Hepatocyte (in vitro differentiated cells): ENCODE results near the gene OR6N1. TPM values are rescaled to one million over a fixed set of nuclear protein-coding genes. Genes with fewer than 3 reads are reported as not detected.

Experiments
- DNase-seq: peaks from one replicate; pipeline ENCODE4 v3.0.0-alpha.2; 2016; ENCODE audit warnings: low spot score
- H2AFZ ChIP-seq: fragments of 200-600 bp; sonication (generic); 2 replicates; pipeline ENCODE4 v1.6.0; 2016; ENCODE audit warnings: antibody characterized with exemption, mild to moderate bottlenecking
- H3K27ac ChIP-seq: fragments of 200-600 bp; sonication (generic); 2 replicates; pipeline ENCODE4 v1.5.1; 2016; ENCODE audit warnings: mild to moderate bottlenecking
- H3K27me3 ChIP-seq: fragments of 200-600 bp; sonication (generic); 2 replicates; pipeline ENCODE4 v1.6.1; 2016
- H3K36me3 ChIP-seq: fragments of 200-600 bp; sonication (generic); replicated peaks from 2 replicates; pipeline ENCODE4 v1.5.1; 2016; ENCODE audit warnings: low read depth; ENCODE audit not compliant: insufficient read depth
- H3K4me1 ChIP-seq: fragments of 200-600 bp; sonication (generic); 2 replicates; pipeline ENCODE4 v1.5.1; 2016; ENCODE audit warnings: mild to moderate bottlenecking, moderate library complexity; ENCODE audit not compliant: insufficient read depth
- H3K4me2 ChIP-seq: fragments of 200-600 bp; sonication (generic); 2 replicates; pipeline ENCODE4 v1.6.0; 2016
- H3K4me3 ChIP-seq: fragments of 200-600 bp; sonication (generic); 2 replicates; pipeline ENCODE4 v1.5.1; 2016; ENCODE audit warnings: mild to moderate bottlenecking
- H3K79me2 ChIP-seq: fragments of 200-600 bp; sonication (generic); 2 replicates; pipeline ENCODE4 v1.6.0; 2017; ENCODE audit warnings: mild to moderate bottlenecking
- H3K9me2 ChIP-seq: fragments of 200-600 bp; sonication (generic); replicated peaks from 2 replicates; pipeline ENCODE4 v1.6.0; 2017; ENCODE audit warnings: mild to moderate bottlenecking; ENCODE audit not compliant: insufficient read depth
- H3K9me3 ChIP-seq: fragments of 200-600 bp; sonication (generic); 2 replicates; pipeline ENCODE4 v1.5.1; 2016; ENCODE audit warnings: low read depth, mild to moderate bottlenecking
- H4K20me1 ChIP-seq: fragments of 200-600 bp; sonication (generic); 2 replicates; pipeline ENCODE4 v1.6.0; 2016; ENCODE audit warnings: mild to moderate bottlenecking; ENCODE audit not compliant: insufficient read depth, poor library complexity, severe bottlenecking
- EZH2 ChIP-seq: fragments of 200-600 bp; sonication (generic); IDR thresholded peaks from 2 replicates; pipeline ENCODE4 v1.6.1; 2016; ENCODE audit warnings: antibody characterized with exemption, mild to moderate bottlenecking, borderline replicate concordance
- EZH2phosphoT487 ChIP-seq: fragments of 200-600 bp; sonication (generic); IDR thresholded peaks from one replicate; pipeline ENCODE4 v1.6.1; 2018; ENCODE audit warnings: antibody characterized with exemption, mild to moderate bottlenecking, low read depth, moderate library complexity; ENCODE audit not compliant: unreplicated experiment, severe bottlenecking
- WGBS: methylation state at CpG from one replicate; pipeline ENCODE4 v1.1.6; 2016; ENCODE audit warnings: low lambda C conversion rate; ENCODE audit errors: missing lambda C conversion rate; 5-methylcytosine and 5-hydroxymethylcytosine counted together
- polyA plus RNA-seq: library from polyadenylated mRNA; unstranded; fragments of >200 nt; fragmentation: Nextera tagmentation; extraction: Ambion mirVana; gene quantifications from 2 replicates; pipeline ENCODE4 v1.2.1, GENCODE V29; 2016
- total RNA-seq: library from RNA; depleted of rRNA; stranded (reverse); fragments of >200 nt; gene quantifications from 2 replicates; pipeline ENCODE4 v1.2.3, GENCODE V29; 2014
- TF ChIP-seq, protein P1 (sequence below): fragments of 200-600 bp; sonication (generic); IDR thresholded peaks from 2 replicates; pipeline ENCODE4 v1.5.1; 2016; ENCODE audit warnings: antibody characterized with exemption, mild to moderate bottlenecking; ENCODE audit not compliant: poor library complexity

OR6N1 gene
- total and polyA plus RNA-seq, 2 experiments from 2014 or later = not detected

DNA sequence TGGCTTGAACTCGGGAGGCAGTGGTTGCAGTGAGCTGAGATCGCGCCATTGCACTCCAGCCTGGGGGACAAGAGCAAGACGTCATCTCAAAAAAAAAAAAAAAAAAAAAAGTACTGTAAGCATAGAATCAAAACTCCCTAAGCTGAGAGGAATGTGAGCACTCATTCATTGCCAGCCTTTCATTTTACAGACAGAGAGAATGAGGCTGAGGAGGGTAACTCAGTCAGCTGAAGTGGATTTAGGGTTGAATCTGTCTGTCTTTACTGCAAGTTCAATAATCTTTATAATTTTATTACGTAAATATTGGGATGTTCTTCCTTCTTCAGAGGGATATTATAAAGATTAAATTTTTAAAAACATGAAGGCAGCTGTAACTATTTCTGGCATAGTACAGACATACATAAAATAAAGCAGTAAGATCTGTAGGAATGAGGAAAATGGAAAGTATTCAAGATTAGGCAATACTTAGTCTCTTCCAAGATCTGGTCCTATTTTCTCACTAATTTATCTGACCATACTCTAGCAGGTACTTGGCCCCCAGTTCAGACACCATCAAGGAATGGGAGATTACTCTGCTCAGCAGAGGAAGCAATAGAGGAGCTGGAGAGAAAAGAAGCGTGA is 35.0 kb upstream of the OR6N1 start:
- H4K20me1 ChIP-seq = no peaks in the 10 kb centered on the region
- no peaks in the 10 kb centered on the region for H3K27me3 ChIP-seq
- H3K9me2 ChIP-seq = no peaks in the 10 kb centered on the region
- DNase-seq = no peak
- no peak overlapping the region for H2AFZ ChIP-seq
- H3K36me3 ChIP-seq = no peaks in the 10 kb centered on the region
- no peaks in the 10 kb centered on the region for H3K9me3 ChIP-seq
- no peak overlapping the region for H3K27ac ChIP-seq
- no peak overlapping the region for H3K4me3 ChIP-seq
- 67% methylated on average over 6 of the region's 6 CpGs for WGBS
- TF ChIP-seq, protein P1, sequence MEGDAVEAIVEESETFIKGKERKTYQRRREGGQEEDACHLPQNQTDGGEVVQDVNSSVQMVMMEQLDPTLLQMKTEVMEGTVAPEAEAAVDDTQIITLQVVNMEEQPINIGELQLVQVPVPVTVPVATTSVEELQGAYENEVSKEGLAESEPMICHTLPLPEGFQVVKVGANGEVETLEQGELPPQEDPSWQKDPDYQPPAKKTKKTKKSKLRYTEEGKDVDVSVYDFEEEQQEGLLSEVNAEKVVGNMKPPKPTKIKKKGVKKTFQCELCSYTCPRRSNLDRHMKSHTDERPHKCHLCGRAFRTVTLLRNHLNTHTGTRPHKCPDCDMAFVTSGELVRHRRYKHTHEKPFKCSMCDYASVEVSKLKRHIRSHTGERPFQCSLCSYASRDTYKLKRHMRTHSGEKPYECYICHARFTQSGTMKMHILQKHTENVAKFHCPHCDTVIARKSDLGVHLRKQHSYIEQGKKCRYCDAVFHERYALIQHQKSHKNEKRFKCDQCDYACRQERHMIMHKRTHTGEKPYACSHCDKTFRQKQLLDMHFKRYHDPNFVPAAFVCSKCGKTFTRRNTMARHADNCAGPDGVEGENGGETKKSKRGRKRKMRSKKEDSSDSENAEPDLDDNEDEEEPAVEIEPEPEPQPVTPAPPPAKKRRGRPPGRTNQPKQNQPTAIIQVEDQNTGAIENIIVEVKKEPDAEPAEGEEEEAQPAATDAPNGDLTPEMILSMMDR = no peak
- TF ChIP-seq EZH2phosphoT487 = no peak
- no peak for TF ChIP-seq EZH2
- H3K4me2 ChIP-seq = no peak overlapping the region
- peaks cover 4% of the 10 kb centered on the region for H3K4me1 ChIP-seq
- H3K79me2 ChIP-seq = no peaks in the 10 kb centered on the region

DNA sequence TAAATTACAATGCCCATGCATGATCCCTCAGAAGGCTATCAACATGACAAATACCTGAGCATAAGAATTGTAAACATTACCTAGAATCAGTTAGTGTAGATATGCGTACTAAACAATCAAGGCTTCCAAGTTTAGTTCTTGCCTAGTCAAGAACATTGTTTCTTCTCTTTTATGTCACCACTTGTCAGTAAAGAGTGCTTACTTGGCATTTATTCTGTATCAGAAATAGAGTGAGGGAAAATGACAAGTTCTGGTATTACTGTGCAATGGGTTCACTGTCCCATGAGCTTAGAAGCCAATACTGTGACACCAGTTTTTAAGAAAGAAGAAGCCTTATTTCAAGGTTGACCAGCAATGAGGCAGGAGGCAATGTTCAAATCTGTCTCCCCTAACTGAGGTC is 31.7 kb upstream of the OR6N1 start:
- H2AFZ ChIP-seq = no peak overlapping the region
- 92% methylated on average over 1 of the region's 1 CpG for WGBS
- no peak for DNase-seq

DNA sequence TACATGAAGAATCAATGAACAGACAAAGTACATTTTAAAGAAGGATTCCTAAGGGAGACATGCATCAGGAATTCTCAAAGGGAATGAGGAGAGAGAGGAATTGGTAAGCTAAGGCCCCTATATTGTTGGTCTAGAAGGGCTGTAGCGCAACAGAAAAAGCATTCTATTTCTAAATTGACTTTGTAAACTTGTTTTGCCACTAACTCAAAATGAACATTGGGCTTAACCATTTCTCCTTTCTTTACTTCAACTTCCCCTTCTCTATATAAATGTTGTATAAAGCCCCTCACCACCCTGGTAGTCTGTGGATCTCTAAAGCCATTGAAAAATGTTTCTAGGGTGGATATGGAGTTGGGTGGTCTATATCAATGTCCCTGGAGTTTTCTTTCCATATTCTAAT is 29.4 kb upstream of the OR6N1 start:
- Histone ChIP-seq H3K36me3 (no peaks in the 10 kb centered on the region), H4K20me1 (no peaks in the 10 kb centered on the region), H2AFZ (no peak overlapping the region), H3K79me2 (no peaks in the 10 kb centered on the region), H3K4me1 (peaks cover 3% of the 10 kb centered on the region), H3K27me3 (no peaks in the 10 kb centered on the region), H3K9me2 (no peaks in the 10 kb centered on the region), H3K9me3 (no peaks in the 10 kb centered on the region), H3K4me3 (no peak overlapping the region), H3K4me2 (no peak overlapping the region), H3K27ac (no peak overlapping the region)
- no peak for DNase-seq
- 93% methylated on average over 1 of the region's 1 CpG for WGBS
- no peak for TF ChIP-seq EZH2phosphoT487
- TF ChIP-seq, protein P1 = no peak
- TF ChIP-seq EZH2 = no peak

More for the DNA sequence above, 31.7 kb upstream of the OR6N1 start:
- Histone ChIP-seq H3K27me3 (no peaks in the 10 kb centered on the region), H3K79me2 (no peaks in the 10 kb centered on the region), H3K4me3 (no peak overlapping the region), H3K36me3 (no peaks in the 10 kb centered on the region), H3K9me3 (no peaks in the 10 kb centered on the region), H3K4me1 (peaks cover 4% of the 10 kb centered on the region), H3K4me2 (no peak overlapping the region), H4K20me1 (no peaks in the 10 kb centered on the region), H3K27ac (no peak overlapping the region), H3K9me2 (no peaks in the 10 kb centered on the region)
- TF ChIP-seq, protein P1 = no peak
- TF ChIP-seq EZH2 (no peak), EZH2phosphoT487 (no peak)
